H9 (cell line): ENCODE measurements around the gene TAF4B. TPM values are rescaled to one million over a fixed set of nuclear protein-coding genes. Genes with fewer than 3 reads are reported as not detected.

Experiments used
- DNase-seq: peaks from one replicate; pipeline ENCODE4 v3.0.0-alpha.2; 2017
- H2AFZ ChIP-seq: one replicate; pipeline ENCODE4 v1.6.1; 2013; ENCODE audit warnings: mild to moderate bottlenecking, low read length, control low read depth, moderate library complexity
- H2AK5ac ChIP-seq: 2 replicates; pipeline ENCODE4 v1.6.1; 2013; ENCODE audit warnings: low read length, control low read depth, mixed read lengths; ENCODE audit not compliant: insufficient read length
- H2BK120ac ChIP-seq: one replicate; pipeline ENCODE4 v1.6.1; 2013; ENCODE audit warnings: low read depth, mild to moderate bottlenecking, low read length, control low read depth, inconsistent platforms; ENCODE audit not compliant: poor library complexity, severe bottlenecking
- H2BK12ac ChIP-seq: 2 replicates; pipeline ENCODE4 v1.6.1; 2013; ENCODE audit warnings: low read length, control low read depth, mixed read lengths, low read depth; ENCODE audit not compliant: insufficient read length
- H2BK15ac ChIP-seq: 2 replicates; pipeline ENCODE4 v1.6.1; 2013; ENCODE audit warnings: low read depth, low read length, control low read depth
- H2BK20ac ChIP-seq: one replicate; pipeline ENCODE4 v1.6.1; 2013; ENCODE audit warnings: low read depth, mild to moderate bottlenecking, low read length, control low read depth, inconsistent platforms; ENCODE audit not compliant: poor library complexity, severe bottlenecking
- H2BK5ac ChIP-seq: 2 replicates; pipeline ENCODE4 v1.6.1; 2013; ENCODE audit warnings: low read length, control low read depth, mixed read lengths; ENCODE audit not compliant: insufficient read length
- H3K14ac ChIP-seq: 2 replicates; pipeline ENCODE4 v1.6.1; 2013; ENCODE audit warnings: low read length, control low read depth; ENCODE audit not compliant: insufficient read depth
- H3K18ac ChIP-seq: 2 replicates; pipeline ENCODE4 v1.6.1; 2013; ENCODE audit warnings: low read depth, mild to moderate bottlenecking, mixed read lengths, low read length, control low read depth; ENCODE audit not compliant: insufficient read length
- H3K23ac ChIP-seq: 2 replicates; pipeline ENCODE4 v1.6.1; 2013; ENCODE audit warnings: low read length, control low read depth, mixed read lengths, low read depth; ENCODE audit not compliant: insufficient read length
- H3K23me2 ChIP-seq: 2 replicates; pipeline ENCODE4 v1.6.1; 2013; ENCODE audit warnings: low read depth, mild to moderate bottlenecking, mixed read lengths, low read length, control low read depth; ENCODE audit not compliant: insufficient read length, poor library complexity, severe bottlenecking
- H3K27ac ChIP-seq: 2 replicates; pipeline ENCODE4 v1.5.1; 2013; ENCODE audit warnings: low read length, control low read depth, mixed read lengths, low read depth; ENCODE audit not compliant: insufficient read length
- H3K27me3 ChIP-seq: 2 replicates; pipeline ENCODE4 v1.6.1; 2013; ENCODE audit warnings: low read length, control low read depth, inconsistent platforms; ENCODE audit not compliant: insufficient read depth
- H3K4ac ChIP-seq: 2 replicates; pipeline ENCODE4 v1.6.1; 2013; ENCODE audit warnings: low read depth, mild to moderate bottlenecking, control low read depth, inconsistent platforms, low read length, moderate library complexity
- H3K4me1 ChIP-seq: 2 replicates; pipeline ENCODE4 v1.6.1; 2013; ENCODE audit warnings: low read length, control low read depth, inconsistent platforms; ENCODE audit not compliant: insufficient read depth
- H3K4me2 ChIP-seq: 2 replicates; pipeline ENCODE4 v1.6.1; 2013; ENCODE audit warnings: low read length, control low read depth, mixed read lengths; ENCODE audit not compliant: insufficient read length, insufficient read depth
- H3K56ac ChIP-seq: 2 replicates; pipeline ENCODE4 v1.6.1; 2013; ENCODE audit warnings: low read depth, mild to moderate bottlenecking, mixed read lengths, low read length, control low read depth; ENCODE audit not compliant: insufficient read length
- H3K79me1 ChIP-seq: 2 replicates; pipeline ENCODE4 v1.6.1; 2013; ENCODE audit warnings: low read depth, mild to moderate bottlenecking, moderate library complexity, low read length, control low read depth, inconsistent platforms; ENCODE audit not compliant: insufficient read depth, poor library complexity, severe bottlenecking
- H3K79me2 ChIP-seq: 2 replicates; pipeline ENCODE4 v1.6.1; 2013; ENCODE audit warnings: low read length, control low read depth, inconsistent platforms; ENCODE audit not compliant: insufficient read depth
- H3K9ac ChIP-seq: 2 replicates; pipeline ENCODE4 v1.6.1; 2013; ENCODE audit warnings: low read length, control low read depth, mixed read lengths; ENCODE audit not compliant: insufficient read length; ENCODE audit errors: extremely low read depth
- H3K9me3 ChIP-seq: one replicate; pipeline ENCODE4 v1.6.1; 2013; ENCODE audit warnings: low read depth, low read length, inconsistent platforms; ENCODE audit not compliant: control insufficient read depth
- H3T11ph ChIP-seq: one replicate; pipeline ENCODE4 v1.6.1; 2013; ENCODE audit warnings: mild to moderate bottlenecking, low read length, control low read depth, inconsistent platforms
- H4K20me1 ChIP-seq: one replicate; pipeline ENCODE4 v1.6.1; 2013; ENCODE audit not compliant: control insufficient read depth, insufficient read length, insufficient read depth
- H4K5ac ChIP-seq: 2 replicates; pipeline ENCODE4 v1.6.1; 2013; ENCODE audit warnings: low read depth, mild to moderate bottlenecking, mixed read lengths, low read length, control low read depth; ENCODE audit not compliant: insufficient read length
- H4K8ac ChIP-seq: replicated peaks from 2 replicates; pipeline ENCODE4 v1.6.1; 2013; ENCODE audit warnings: low read length, control low read depth, mixed read lengths, low read depth; ENCODE audit not compliant: insufficient read length
- H4K91ac ChIP-seq: 2 replicates; pipeline ENCODE4 v1.6.1; 2013; ENCODE audit warnings: low read depth, mild to moderate bottlenecking, moderate library complexity, mixed read lengths, low read length, control low read depth; ENCODE audit not compliant: insufficient read length
- H3K27ac Mint-ChIP-seq, 3 experiments: 2 replicates in 2 of 3; 3 replicates in 1 of 3; pipeline ENCODE4 v1.8.0; 2020 to 2021; ENCODE audit warnings: mixed read lengths in 3 of 3, mild to moderate bottlenecking in 1 of 3, moderate library complexity in 1 of 3
- H3K27me3 Mint-ChIP-seq: 2 replicates; pipeline ENCODE4 v1.8.0; 2021; ENCODE audit warnings: low read depth, mild to moderate bottlenecking, moderate library complexity, mixed read lengths
- H3K36me3 Mint-ChIP-seq, 3 experiments: 2 replicates in 2 of 3; 3 replicates in 1 of 3; pipeline ENCODE4 v1.8.0; 2020 to 2021; ENCODE audit warnings: low read depth in 3 of 3, mixed read lengths in 3 of 3; ENCODE audit not compliant: insufficient read depth in 1 of 3
- H3K4me1 Mint-ChIP-seq, 2 experiments: 2 replicates each; pipeline ENCODE4 v1.8.0; 2020; ENCODE audit warnings: mixed read lengths in 2 of 2
- H3K4me3 Mint-ChIP-seq, 2 experiments: 2 replicates in 1 of 2; 3 replicates in 1 of 2; pipeline ENCODE4 v1.8.0; 2020 to 2021; ENCODE audit warnings: mild to moderate bottlenecking in 2 of 2, mixed read lengths in 2 of 2, moderate library complexity in 1 of 2
- H3K9me3 Mint-ChIP-seq, 2 experiments: 2 replicates in 1 of 2; 3 replicates in 1 of 2; pipeline ENCODE4 v1.8.0; 2020; ENCODE audit warnings: mild to moderate bottlenecking in 2 of 2, mixed read lengths in 2 of 2, moderate library complexity in 1 of 2
- CTCF ChIP-seq: fragments of 200-600 bp; sonication (generic); conservative IDR thresholded peaks from 3 replicates; pipeline ENCODE4 v1.8.0; 2021; ENCODE audit warnings: antibody characterized with exemption, mild to moderate bottlenecking
- WGBS: extraction: QIAGEN DNeasy Blood & Tissue Kit; methylation state at CpG from one replicate; pipeline ENCODE4 v1.1.7; 2013; ENCODE audit warnings: missing lambda C conversion rate, low lambda C conversion rate, mixed read lengths; ENCODE audit not compliant: insufficient read length; ENCODE audit errors: extremely low coverage; 5-methylcytosine and 5-hydroxymethylcytosine counted together
- total RNA-seq: library from RNA; stranded (reverse); gene quantifications from 2 replicates; pipeline ENCODE4 v1.2.1, GENCODE V29; 2021

The TAF4B gene
- total RNA-seq, 1 experiment from 2014 or later, result 19.8 TPM

- WGBS, result no CpG with 5 or more reads among the region's 1 CpG
- Histone ChIP-seq H2BK20ac (no peak overlapping the region), H3K4me2 (no peak overlapping the region), H3K4me1 (no peaks in the 10 kb centered on the region), H4K20me1 (no peaks in the 10 kb centered on the region), H3K9ac (no peak overlapping the region), H3K27ac (no peak overlapping the region), H2BK5ac (no peak overlapping the region), H2AK5ac (no peak overlapping the region), H2BK12ac (no peak overlapping the region), H3K56ac (no peak overlapping the region), H3K14ac (no peak overlapping the region), H2BK120ac (no peak overlapping the region), H3K23ac (no peak overlapping the region), H3K9me3 (no peaks in the 10 kb centered on the region), H3K79me1 (no peaks in the 10 kb centered on the region), H4K91ac (no peak overlapping the region), H3K4ac (no peak overlapping the region), H3K18ac (no peak overlapping the region), H2AFZ (no peak overlapping the region), H3K27me3 (no peaks in the 10 kb centered on the region), H4K5ac (no peak overlapping the region), H3T11ph (no peak overlapping the region), H3K23me2 (no peaks in the 10 kb centered on the region), H3K79me2 (no peaks in the 10 kb centered on the region), H4K8ac (no peak overlapping the region), H2BK15ac (no peak overlapping the region)
- H3K27me3 Mint-ChIP-seq, result no peaks in the 10 kb centered on the region
- H3K4me1 Mint-ChIP-seq, result peaks cover 11 to 24% of the 10 kb centered on the region in 2 experiments
- peaks cover 5 to 6% of the 10 kb centered on the region in 2 experiments; a peak in 3 of 5 replicates for H3K9me3 Mint-ChIP-seq
- no peak for DNase-seq
- H3K4me3 Mint-ChIP-seq, result no peak overlapping the region
- peak overlapping the region in 1 of 3 experiments; percentile 22; a peak in 1 of 7 replicates for H3K27ac Mint-ChIP-seq
- H3K36me3 Mint-ChIP-seq, result peaks cover 13 to 15% (median 14%) of the 10 kb centered on the region in 3 experiments
- no peak for TF ChIP-seq CTCF
Measured at GRCh38 chr18:26370037-26370436, 143.8 kb downstream of the TAF4B start.
